Activated CD8-positive, alpha-beta T cell treated with anti-CD3 and anti-CD28 coated beads for 36 hours (primary cell): ENCODE results near the gene CAV1. TPM values are rescaled to one million over a fixed set of nuclear protein-coding genes. Genes with fewer than 3 reads are reported as not detected.

Experiments used
- ATAC-seq: fragments of 200-7000 bp; cut with Tn5 transposase; one replicate; pipeline ENCODE4 v1.10.0; 2021; ENCODE audit warnings: mild to moderate bottlenecking, moderate library complexity
- CTCF ChIA-PET: fragments of 350-600 bp; sonication (Branson Sonifier 250); formaldehyde crosslinking; loops from one replicate; lab custom pipeline; 2021; ENCODE audit warnings: antibody characterized with exemption; lab: Charles Lee
- POLR2A ChIA-PET: fragments of 350-600 bp; sonication (Branson Sonifier 250); formaldehyde crosslinking; loops from one replicate; lab custom pipeline; 2021; ENCODE audit warnings: antibody characterized with exemption; lab: Charles Lee
- DNase-seq: peaks from one replicate; pipeline ENCODE4 v3.0.0-alpha.2; 2020
- H3K27ac Mint-ChIP-seq: one replicate; pipeline ENCODE4 v1.8.0; 2021; ENCODE audit warnings: mild to moderate bottlenecking, mixed read lengths
- H3K27me3 Mint-ChIP-seq: one replicate; pipeline ENCODE4 v1.8.0; 2021; ENCODE audit warnings: mixed read lengths
- H3K36me3 Mint-ChIP-seq: one replicate; pipeline ENCODE4 v1.8.0; 2021; ENCODE audit warnings: low read depth, mixed read lengths
- H3K4me1 Mint-ChIP-seq: one replicate; pipeline ENCODE4 v1.8.0; 2021; ENCODE audit warnings: low read depth, mixed read lengths
- H3K4me3 Mint-ChIP-seq: one replicate; pipeline ENCODE4 v1.8.0; 2021; ENCODE audit warnings: mild to moderate bottlenecking, moderate library complexity, mixed read lengths
- H3K9me3 Mint-ChIP-seq: one replicate; pipeline ENCODE4 v1.8.0; 2021; ENCODE audit warnings: mixed read lengths
- intact Hi-C: fragments of 100-400 bp; cut with micrococcal nuclease; formaldehyde crosslinking; loops from one replicate; pipeline ENCODE4 v1.10.0; 2022
- total RNA-seq, 2 experiments: library from RNA; stranded (reverse); gene quantifications; one replicate each; pipeline ENCODE4 v1.2.3, GENCODE V29; 2021
- TF ChIP-seq, protein P1 (sequence below): fragments of 200-600 bp; IDR thresholded peaks from one replicate; pipeline ENCODE4 v1.8.0; 2022; ENCODE audit warnings: antibody characterized with exemption, mild to moderate bottlenecking

CAV1 gene
- total RNA-seq, 2 experiments from 2014 or later = 0.18 to 0.74 TPM

DNA sequence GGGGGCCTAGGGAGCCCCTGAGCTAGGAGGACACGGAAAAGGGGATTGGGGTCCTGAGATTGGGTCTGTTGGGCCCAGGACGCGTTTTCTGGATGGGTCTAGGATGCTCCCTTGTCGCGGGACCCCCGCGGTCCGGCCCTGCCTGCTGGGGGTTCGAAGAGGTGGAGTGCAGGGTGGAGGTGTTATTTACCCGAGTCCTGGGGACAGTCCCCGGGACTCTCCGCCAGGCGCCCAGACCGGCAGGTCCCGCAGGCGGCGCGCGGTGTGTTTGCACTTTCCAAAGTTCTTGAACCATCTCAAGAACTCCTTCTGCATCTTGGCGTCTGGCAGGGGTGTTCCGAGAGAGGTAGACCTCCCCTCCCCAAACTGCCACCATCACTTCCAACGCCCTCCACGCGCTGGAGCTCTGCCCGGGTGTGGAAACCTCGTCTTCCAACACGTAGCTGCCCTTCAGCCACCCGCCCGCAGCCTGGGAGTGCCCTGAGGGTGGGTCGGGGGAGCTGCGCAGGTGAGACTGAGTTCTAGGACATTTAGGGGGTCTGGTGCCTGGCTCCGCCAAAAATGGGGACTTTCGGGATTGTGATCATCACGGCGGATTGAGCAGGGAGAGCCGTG is 569 bp downstream of the CAV1 start:
- peak; percentile 59 for DNase-seq
- H3K4me3 Mint-ChIP-seq = peak overlapping the region; percentile 75
- POLR2A ChIA-PET = no interaction called here
- intact Hi-C loops = loop anchor here (5.0 kb wide), 1 partner anchor 62 kb away; no protein-coding TSS in a partner anchor
- CTCF ChIA-PET = interaction anchor here (0.7 to 3.1 kb wide), 25 partner anchors 9 to 387 kb away, joined by 3 to 20 read pairs (median 5); no protein-coding TSS in a partner anchor
- peaks cover 25% of the 10 kb centered on the region for H3K4me1 Mint-ChIP-seq
- H3K27me3 Mint-ChIP-seq = peaks cover 71% of the 10 kb centered on the region
- H3K27ac Mint-ChIP-seq = peak overlapping the region; percentile 49
- TF ChIP-seq, protein P1, sequence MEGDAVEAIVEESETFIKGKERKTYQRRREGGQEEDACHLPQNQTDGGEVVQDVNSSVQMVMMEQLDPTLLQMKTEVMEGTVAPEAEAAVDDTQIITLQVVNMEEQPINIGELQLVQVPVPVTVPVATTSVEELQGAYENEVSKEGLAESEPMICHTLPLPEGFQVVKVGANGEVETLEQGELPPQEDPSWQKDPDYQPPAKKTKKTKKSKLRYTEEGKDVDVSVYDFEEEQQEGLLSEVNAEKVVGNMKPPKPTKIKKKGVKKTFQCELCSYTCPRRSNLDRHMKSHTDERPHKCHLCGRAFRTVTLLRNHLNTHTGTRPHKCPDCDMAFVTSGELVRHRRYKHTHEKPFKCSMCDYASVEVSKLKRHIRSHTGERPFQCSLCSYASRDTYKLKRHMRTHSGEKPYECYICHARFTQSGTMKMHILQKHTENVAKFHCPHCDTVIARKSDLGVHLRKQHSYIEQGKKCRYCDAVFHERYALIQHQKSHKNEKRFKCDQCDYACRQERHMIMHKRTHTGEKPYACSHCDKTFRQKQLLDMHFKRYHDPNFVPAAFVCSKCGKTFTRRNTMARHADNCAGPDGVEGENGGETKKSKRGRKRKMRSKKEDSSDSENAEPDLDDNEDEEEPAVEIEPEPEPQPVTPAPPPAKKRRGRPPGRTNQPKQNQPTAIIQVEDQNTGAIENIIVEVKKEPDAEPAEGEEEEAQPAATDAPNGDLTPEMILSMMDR = no peak
- H3K36me3 Mint-ChIP-seq = no peaks in the 10 kb centered on the region
- peak; percentile 64 for ATAC-seq
- no peaks in the 10 kb centered on the region for H3K9me3 Mint-ChIP-seq

DNA sequence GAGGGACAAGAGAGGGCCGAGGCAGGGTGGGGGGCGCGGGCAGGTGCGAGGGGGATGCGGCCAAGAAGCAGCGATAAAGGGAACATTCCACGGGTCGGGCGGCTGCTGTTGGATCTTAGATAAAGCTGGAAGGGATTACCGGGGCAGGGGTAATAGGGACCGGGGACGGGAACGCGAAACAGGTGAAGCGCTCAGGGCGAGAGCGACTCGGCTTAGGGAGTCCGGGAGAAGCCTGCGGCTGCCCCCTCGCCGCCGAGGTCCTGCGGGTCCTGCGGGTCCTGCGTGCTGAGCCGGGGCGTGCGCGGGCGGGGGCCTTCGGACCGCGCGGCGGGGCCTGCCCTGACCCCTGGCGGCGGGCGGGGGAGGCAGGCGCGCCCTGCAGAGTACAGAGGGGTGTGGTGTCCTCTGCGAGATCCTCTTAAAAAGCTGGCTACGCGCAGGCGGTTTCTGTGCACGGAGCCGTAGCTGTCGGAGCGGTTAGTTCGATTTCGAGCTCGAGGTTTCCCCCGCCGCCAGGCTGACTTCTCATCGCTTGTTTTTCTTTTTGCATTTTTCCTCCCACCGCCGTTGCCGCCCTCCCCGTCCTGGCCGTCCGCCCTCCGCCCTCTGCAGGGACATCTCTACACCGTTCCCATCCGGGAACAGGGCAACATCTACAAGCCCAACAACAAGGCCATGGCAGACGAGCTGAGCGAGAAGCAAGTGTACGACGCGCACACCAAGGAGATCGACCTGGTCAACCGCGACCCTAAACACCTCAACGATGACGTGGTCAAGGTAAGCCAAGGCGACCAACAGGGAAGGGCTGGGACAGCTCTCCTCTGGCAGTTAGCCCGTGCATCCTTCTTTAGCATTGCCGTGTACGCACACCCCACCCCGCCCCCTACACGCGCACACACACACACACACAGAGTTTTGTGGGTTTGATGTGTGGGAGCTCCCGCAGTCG is 1.4 kb downstream of the CAV1 start:
- peaks cover 25% of the 10 kb centered on the region for H3K4me1 Mint-ChIP-seq
- H3K27me3 Mint-ChIP-seq = peaks cover 71% of the 10 kb centered on the region
- DNase-seq = peak; percentile 72
- H3K27ac Mint-ChIP-seq = peak overlapping the region; percentile 49
- no peaks in the 10 kb centered on the region for H3K9me3 Mint-ChIP-seq
- H3K4me3 Mint-ChIP-seq = peak overlapping the region; percentile 75
- intact Hi-C loops = loop anchor here (5.0 kb wide), 1 partner anchor 61 kb away; no protein-coding TSS in a partner anchor
- peak; percentile 93 for ATAC-seq
- CTCF ChIA-PET = interaction anchor here (0.6 to 3.1 kb wide), 34 partner anchors 9 to 1324 kb away, joined by 3 to 20 read pairs (median 4); no protein-coding TSS in a partner anchor
- no peaks in the 10 kb centered on the region for H3K36me3 Mint-ChIP-seq
- POLR2A ChIA-PET = interaction anchor here (0.9 to 1.4 kb wide), 2 partner anchors 25 to 64 kb away, joined by 3 read pairs; no protein-coding TSS in a partner anchor
- TF ChIP-seq, protein P1 = peak; percentile 87

DNA sequence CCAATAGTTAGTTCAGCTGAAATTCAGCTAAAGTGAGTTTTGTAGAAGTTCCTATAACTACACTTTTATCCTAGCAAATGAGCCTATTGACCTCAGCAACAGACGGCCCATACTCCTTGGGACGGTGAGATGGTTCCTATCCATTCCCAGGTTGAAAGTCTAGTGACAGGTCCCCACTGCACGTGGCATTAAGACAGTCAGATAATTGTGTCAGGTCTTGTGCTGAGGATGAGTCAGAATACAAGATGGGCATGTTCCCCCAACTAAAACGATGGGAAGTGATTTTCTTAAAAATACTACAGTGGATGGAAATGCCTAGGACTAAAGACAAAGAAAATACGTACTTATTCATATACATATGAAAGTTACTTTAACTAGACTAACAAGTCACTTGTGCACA is 2.1 kb downstream of the CAV1 start:
- Mint-ChIP-seq H3K27ac (no peak overlapping the region), H3K9me3 (no peaks in the 10 kb centered on the region), H3K4me3 (peak overlapping the region; percentile 75), H3K27me3 (peaks cover 69% of the 10 kb centered on the region), H3K4me1 (peaks cover 25% of the 10 kb centered on the region), H3K36me3 (no peaks in the 10 kb centered on the region)
- CTCF ChIA-PET = interaction anchor here (0.8 to 3.1 kb wide), 21 partner anchors 10 to 385 kb away, joined by 3 to 20 read pairs (median 7); no protein-coding TSS in a partner anchor
- POLR2A ChIA-PET = interaction anchor here (0.9 to 1.4 kb wide), 2 partner anchors 24 to 64 kb away, joined by 3 read pairs; no protein-coding TSS in a partner anchor
- DNase-seq (no peak), ATAC-seq (no peak)
- TF ChIP-seq, protein P1 = no peak
- intact Hi-C loops = loop anchor here (5.0 kb wide), 1 partner anchor 60 kb away; no protein-coding TSS in a partner anchor

DNA sequence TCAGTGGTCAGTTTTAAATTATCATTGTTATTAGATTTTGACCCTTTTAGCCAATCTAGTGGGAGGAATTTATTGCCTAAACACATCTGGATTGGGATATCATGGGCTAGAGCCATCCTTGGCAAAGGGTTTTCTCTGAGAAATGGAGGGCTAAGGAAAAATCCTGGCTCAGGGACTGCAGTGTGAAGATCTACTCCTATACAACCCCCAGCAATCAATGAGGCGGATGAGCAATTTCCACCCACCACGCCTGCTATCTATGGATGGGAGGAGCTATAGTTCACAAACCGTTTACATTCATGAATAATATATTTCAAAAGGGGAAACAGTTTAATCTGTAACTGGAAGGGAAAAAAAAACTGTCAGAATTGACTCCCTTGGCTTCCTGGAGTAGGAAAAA is 2.7 kb downstream of the CAV1 start:
- ChIA-PET POLR2A (interaction anchor here (1.4 kb wide), 1 partner anchor 63 kb away, joined by 3 read pairs; no protein-coding TSS in a partner anchor), CTCF (interaction anchor here (1.1 to 3.1 kb wide), 3 partner anchors 40 to 270 kb away, joined by 3 to 18 read pairs (median 15); no protein-coding TSS in a partner anchor)
- H3K9me3 Mint-ChIP-seq = no peaks in the 10 kb centered on the region
- peaks cover 64% of the 10 kb centered on the region for H3K27me3 Mint-ChIP-seq
- no peak for DNase-seq
- no peak overlapping the region for H3K27ac Mint-ChIP-seq
- no peak overlapping the region for H3K4me3 Mint-ChIP-seq
- ATAC-seq = no peak
- TF ChIP-seq, protein P1 = no peak
- intact Hi-C loops = loop anchor here (5.0 kb wide), 1 partner anchor 60 kb away; no protein-coding TSS in a partner anchor
- H3K36me3 Mint-ChIP-seq = no peaks in the 10 kb centered on the region
- peaks cover 25% of the 10 kb centered on the region for H3K4me1 Mint-ChIP-seq
